ENCODE results near the gene SERPINH1.

- TF ChIP-seq CTCF (IDR thresholded peaks at IDR 0.05; ENCODE audit: low read length) (no peak), EZH2 (optimal IDR thresholded peaks at IDR 0.05; ENCODE audit: low read depth, low read length) (no peak)
Observed at GRCh38 chr11:75591371-75591770, 29.3 kb downstream of the SERPINH1 start.

Data from MM.1S (cell line).